Neuronal stem cell (in vitro differentiated cells): ENCODE results near the gene DIP2C.

Experiments used
- DNase-seq: peaks from one replicate; pipeline ENCODE4 v3.0.0-alpha.2; 2013; ENCODE audit warnings: low spot score
- H2AFZ ChIP-seq: one replicate; pipeline ENCODE4 v1.6.1; 2013; ENCODE audit warnings: mild to moderate bottlenecking, low read length, inconsistent platforms
- H2AK5ac ChIP-seq: 2 replicates; pipeline ENCODE4 v1.6.1; 2013; ENCODE audit warnings: low read depth, mild to moderate bottlenecking, inconsistent platforms, low read length, moderate library complexity, mixed read lengths
- H2BK120ac ChIP-seq: 2 replicates; pipeline ENCODE4 v1.6.1; 2013; ENCODE audit warnings: low read depth, mild to moderate bottlenecking, inconsistent platforms, low read length, moderate library complexity, mixed read lengths
- H2BK12ac ChIP-seq: one replicate; pipeline ENCODE4 v1.6.1; 2013; ENCODE audit warnings: low read length, inconsistent platforms
- H2BK15ac ChIP-seq: 2 replicates; pipeline ENCODE4 v1.6.1; 2013; ENCODE audit warnings: mild to moderate bottlenecking, low read length, inconsistent platforms, mixed read lengths
- H2BK5ac ChIP-seq: one replicate; pipeline ENCODE4 v1.6.1; 2013; ENCODE audit warnings: inconsistent platforms, mild to moderate bottlenecking, low read length, moderate library complexity
- H3K14ac ChIP-seq: one replicate; pipeline ENCODE4 v1.6.1; 2013; ENCODE audit warnings: low read length, inconsistent platforms
- H3K18ac ChIP-seq: 2 replicates; pipeline ENCODE4 v1.6.1; 2013; ENCODE audit warnings: low read length, inconsistent platforms
- H3K23ac ChIP-seq: 2 replicates; pipeline ENCODE4 v1.6.1; 2013; ENCODE audit warnings: low read depth, mild to moderate bottlenecking, mixed read lengths, low read length, inconsistent platforms; ENCODE audit not compliant: poor library complexity
- H3K27ac ChIP-seq: replicated peaks from 3 replicates; pipeline ENCODE4 v1.5.1; 2013; ENCODE audit warnings: low read length, inconsistent platforms
- H3K27me3 ChIP-seq, 3 experiments: 2 replicates each; pipeline ENCODE4 v1.6.1; 2013; ENCODE audit warnings: low read length in 3 of 3, mild to moderate bottlenecking in 2 of 3, inconsistent platforms in 1 of 3, low read depth in 1 of 3, mixed read lengths in 1 of 3, moderate library complexity in 1 of 3; ENCODE audit not compliant: control insufficient read depth in 3 of 3, insufficient read depth in 3 of 3
- H3K36me3 ChIP-seq, 2 donors: replicated peaks in 1 of 2; 2 replicates each; pipeline ENCODE4 v1.6.1; 2013; ENCODE audit warnings: low read length in 2 of 2; ENCODE audit not compliant: control insufficient read depth in 2 of 2, insufficient read depth in 2 of 2
- H3K4ac ChIP-seq: 2 replicates; pipeline ENCODE4 v1.6.1; 2013; ENCODE audit warnings: inconsistent platforms, mild to moderate bottlenecking, low read length, moderate library complexity
- H3K4me1 ChIP-seq, 2 donors: 1 replicate in 1 of 2; 2 replicates in 1 of 2; pipeline ENCODE4 v1.6.1; 2013; ENCODE audit warnings: low read length in 2 of 2, low read depth in 1 of 2; ENCODE audit not compliant: control insufficient read depth in 2 of 2, insufficient read depth in 1 of 2
- H3K4me2 ChIP-seq: one replicate; pipeline ENCODE4 v1.6.1; 2013; ENCODE audit warnings: mild to moderate bottlenecking, low read length, inconsistent platforms; ENCODE audit not compliant: insufficient read depth, poor library complexity, severe bottlenecking
- H3K4me3 ChIP-seq, 2 donors: 2 replicates each; pipeline ENCODE4 v1.5.1; 2013; ENCODE audit warnings: low read length in 2 of 2, mild to moderate bottlenecking in 2 of 2, inconsistent platforms in 1 of 2, moderate library complexity in 1 of 2
- H3K79me1 ChIP-seq: one replicate; pipeline ENCODE4 v1.6.1; 2013; ENCODE audit warnings: low read depth, mild to moderate bottlenecking, inconsistent platforms, low read length, moderate library complexity
- H3K9ac ChIP-seq: one replicate; pipeline ENCODE4 v1.6.1; 2013; ENCODE audit warnings: mild to moderate bottlenecking, low read depth, low read length, inconsistent platforms; ENCODE audit not compliant: poor library complexity
- H3K9me3 ChIP-seq, 2 donors: replicated peaks in 1 of 2; 2 replicates each; pipeline versions ENCODE3 to v1.6.1; 2013; ENCODE audit warnings: low read length in 2 of 2, mild to moderate bottlenecking in 2 of 2, inconsistent platforms in 1 of 2, low read depth in 1 of 2, mixed read lengths in 1 of 2, moderate library complexity in 1 of 2; ENCODE audit not compliant: control insufficient read depth in 2 of 2, insufficient read depth in 1 of 2
- H4K8ac ChIP-seq: one replicate; pipeline ENCODE4 v1.6.1; 2013; ENCODE audit warnings: low read depth, mild to moderate bottlenecking, inconsistent platforms, low read length, moderate library complexity
- H4K91ac ChIP-seq: one replicate; pipeline ENCODE4 v1.6.1; 2013; ENCODE audit warnings: low read length, low read depth, mild to moderate bottlenecking, inconsistent platforms; ENCODE audit not compliant: poor library complexity
- WGBS, 2 donors: extraction: QIAGEN DNeasy Blood & Tissue Kit; methylation state at CpG; one replicate each; pipeline ENCODE4 v1.1.7; 2013; ENCODE audit warnings: missing lambda C conversion rate in 2 of 2, mixed read lengths in 1 of 2; ENCODE audit not compliant: insufficient read length in 2 of 2, insufficient replicate concordance in 1 of 2; ENCODE audit errors: extremely low coverage in 2 of 2; 5-methylcytosine and 5-hydroxymethylcytosine counted together

DIP2C gene

GRCh38 chr10:600876-601659, 88.4 kb downstream of the DIP2C start:
- H4K8ac ChIP-seq: no peak overlapping the region
- H2AFZ ChIP-seq: no peak overlapping the region
- no peak overlapping the region for H3K4ac ChIP-seq
- no peak overlapping the region for H2AK5ac ChIP-seq
- H2BK120ac ChIP-seq: no peak overlapping the region
- no peaks in the 10 kb centered on the region for H3K27me3 ChIP-seq
- H3K4me1 ChIP-seq: peaks cover 33 to 42% of the 10 kb centered on the region in 2 donors
- WGBS, 2 donors: no CpG with 5 or more reads among the region's 11 CpGs
- no peaks in the 10 kb centered on the region for H3K36me3 ChIP-seq
- H3K4me2 ChIP-seq: no peak overlapping the region
- no peaks in the 10 kb centered on the region for H3K9me3 ChIP-seq
- no peak overlapping the region for H2BK5ac ChIP-seq
- no peak overlapping the region for H3K27ac ChIP-seq
- no peak overlapping the region for H3K9ac ChIP-seq
- H3K79me1 ChIP-seq: peaks cover 24% of the 10 kb centered on the region
- H2BK15ac ChIP-seq: no peak overlapping the region
- H3K14ac ChIP-seq: no peak overlapping the region
- no peak overlapping the region for H3K18ac ChIP-seq
- DNase-seq: no peak
- no peak overlapping the region for H4K91ac ChIP-seq
- H3K23ac ChIP-seq: peak overlapping the region; percentile 10
- H3K4me3 ChIP-seq: no peak overlapping the region
- H2BK12ac ChIP-seq: no peak overlapping the region

DNA sequence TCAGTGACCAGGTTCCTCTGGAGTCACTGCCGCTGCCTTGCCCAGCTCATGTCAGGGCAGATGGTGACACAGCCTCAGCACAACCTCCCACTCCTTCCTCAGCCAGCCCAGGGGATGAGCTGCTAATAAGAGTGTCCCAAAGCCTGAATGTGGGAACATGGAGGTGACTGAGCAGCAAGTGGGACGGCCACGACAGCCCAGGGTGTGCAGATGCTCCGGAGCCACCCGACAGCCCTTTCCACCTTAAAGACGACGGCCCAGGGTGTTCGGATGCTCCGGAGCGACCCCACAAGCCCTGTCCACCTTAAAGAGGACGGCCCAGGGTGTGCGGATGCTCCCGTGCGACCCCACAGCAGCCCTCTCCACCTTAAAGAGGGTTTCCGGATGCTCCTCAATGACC, 89.2 kb downstream of the DIP2C start:
- Histone ChIP-seq H3K4me1 (peaks cover 33 to 42% of the 10 kb centered on the region in 2 donors), H3K4ac (no peak overlapping the region), H2BK15ac (no peak overlapping the region), H3K23ac (peak overlapping the region; percentile 61), H3K36me3 (no peaks in the 10 kb centered on the region), H2BK12ac (no peak overlapping the region), H4K91ac (no peak overlapping the region), H2BK120ac (peak overlapping the region; percentile 8), H3K27ac (no peak overlapping the region), H2AFZ (no peak overlapping the region), H3K9me3 (no peaks in the 10 kb centered on the region), H2AK5ac (no peak overlapping the region), H4K8ac (no peak overlapping the region), H3K18ac (peak overlapping the region; percentile 77), H3K79me1 (peaks cover 24% of the 10 kb centered on the region), H3K4me2 (no peak overlapping the region), H2BK5ac (peak overlapping the region; percentile 27), H3K9ac (peak overlapping the region; percentile 64), H3K14ac (peak overlapping the region; percentile 91), H3K27me3 (no peaks in the 10 kb centered on the region), H3K4me3 (no peak overlapping the region)
- no CpG with 5 or more reads among the region's 15 CpGs for WGBS, 2 donors
- DNase-seq: no peak

- no peak overlapping the region for H3K4me2 ChIP-seq
- peaks cover 24% of the 10 kb centered on the region for H3K79me1 ChIP-seq
- H2BK12ac ChIP-seq: no peak overlapping the region
- no peak overlapping the region for H3K4me3 ChIP-seq
- peak overlapping the region; percentile 61 for H3K23ac ChIP-seq
- H4K8ac ChIP-seq: no peak overlapping the region
- H3K27me3 ChIP-seq: no peaks in the 10 kb centered on the region
- no peak overlapping the region for H3K9ac ChIP-seq
- H2BK15ac ChIP-seq: no peak overlapping the region
- peaks cover 33 to 42% of the 10 kb centered on the region in 2 donors for H3K4me1 ChIP-seq
- H2BK120ac ChIP-seq: peak overlapping the region; percentile 8
- H4K91ac ChIP-seq: no peak overlapping the region
- H2BK5ac ChIP-seq: peak overlapping the region; percentile 27
- no peak for DNase-seq
- no peak overlapping the region for H3K4ac ChIP-seq
- H3K36me3 ChIP-seq: no peaks in the 10 kb centered on the region
- H3K27ac ChIP-seq: peak overlapping the region; percentile 18
- H3K18ac ChIP-seq: peak overlapping the region; percentile 44
- H3K14ac ChIP-seq: no peak overlapping the region
- no CpG with 5 or more reads among the region's 9 CpGs for WGBS, 2 donors
- H2AK5ac ChIP-seq: no peak overlapping the region
- no peaks in the 10 kb centered on the region for H3K9me3 ChIP-seq
- H2AFZ ChIP-seq: no peak overlapping the region
Measured at GRCh38 chr10:599767-600166, 89.7 kb downstream of the DIP2C start.

- DNase-seq: no peak
- Histone ChIP-seq H3K9ac (no peak overlapping the region), H2BK5ac (peak overlapping the region; percentile 95), H2AK5ac (peak overlapping the region; percentile 59), H3K27ac (peak overlapping the region; percentile 71), H4K91ac (no peak overlapping the region), H3K79me1 (peaks cover 24% of the 10 kb centered on the region), H3K23ac (no peak overlapping the region), H3K4ac (no peak overlapping the region), H4K8ac (no peak overlapping the region), H2AFZ (no peak overlapping the region), H3K4me3 (no peak overlapping the region), H2BK120ac (no peak overlapping the region), H2BK12ac (no peak overlapping the region), H3K14ac (peak overlapping the region; percentile 49), H3K36me3 (no peaks in the 10 kb centered on the region), H2BK15ac (no peak overlapping the region), H3K4me1 (peaks cover 28 to 39% of the 10 kb centered on the region in 2 donors), H3K9me3 (no peaks in the 10 kb centered on the region), H3K4me2 (no peak overlapping the region), H3K18ac (peak overlapping the region; percentile 93), H3K27me3 (no peaks in the 10 kb centered on the region)
- WGBS, 2 donors: no CpG with 5 or more reads among the region's 17 CpGs
Measured at GRCh38 chr10:598415-599170, 90.9 kb downstream of the DIP2C start.
